Ovary (tissue), 9 donors: ENCODE data around the gene SNX21. TPM values are rescaled to one million over a fixed set of nuclear protein-coding genes. Genes with fewer than 3 reads are reported as not detected.
A peak's percentile ranks its signal among the peaks of the same experiment; 100 is the strongest.

Source experiments
- DNase-seq, 5 donors: peaks; one replicate each; pipeline ENCODE4 v3.0.0-alpha.2; 2019 to 2020
- H3K27ac ChIP-seq, 2 donors: fragments of 200-600 bp; one replicate each; pipeline versions ENCODE4 v1.5.1 to v1.8.0; 2019 to 2022
- H3K27me3 ChIP-seq: fragments of 200-600 bp; one replicate; pipeline ENCODE4 v1.8.0; 2022
- H3K36me3 ChIP-seq: fragments of 200-600 bp; sonication (generic); one replicate; pipeline ENCODE4 v1.5.1; 2019
- H3K4me1 ChIP-seq: one replicate; pipeline ENCODE4 v1.8.1; 2013; ENCODE audit warnings: mild to moderate bottlenecking, moderate library complexity; ENCODE audit not compliant: insufficient read depth
- H3K4me3 ChIP-seq: fragments of 200-600 bp; sonication (generic); one replicate; pipeline ENCODE4 v1.5.1; 2017
- H3K9me3 ChIP-seq, 2 donors: fragments of 200-600 bp in 1 of 2; sonication (generic) in 1 of 2; one replicate each; pipeline versions ENCODE4 v1.5.1 to v1.8.1; 2013 to 2019; ENCODE audit warnings: mild to moderate bottlenecking in 1 of 2, moderate library complexity in 1 of 2
- EP300 ChIP-seq: sonication (generic); formaldehyde crosslinking; IDR thresholded peaks from one replicate; pipeline ENCODE4 v1.6.1; 2017; ENCODE audit warnings: antibody characterized with exemption
- POLR2A ChIP-seq: fragments of 450-650 bp; IDR thresholded peaks from one replicate; pipeline ENCODE4 v1.6.1; 2017; ENCODE audit warnings: antibody characterized with exemption, mild to moderate bottlenecking, moderate library complexity
- WGBS, 3 donors: extraction: QIAGEN DNeasy Blood & Tissue Kit in 1 of 3; methylation state at CpG; one replicate each; pipeline versions ENCODE4 v1.1.5 to v1.1.7; 2013 to 2017; 5-methylcytosine and 5-hydroxymethylcytosine counted together
- intact Hi-C, 4 donors: fragments of 100-400 bp; cut with DNase I; formaldehyde crosslinking; loops; one replicate each; pipeline versions ENCODE4 v1.11.0 to v1.15.1; 2022 to 2023
- polyA plus RNA-seq, 2 donors: library from polyadenylated mRNA; stranded (reverse); fragments of 200-250 nt in 1 of 2; fragments of 350-450 nt in 1 of 2; fragmentation: Illumina TruSeq in 1 of 2; extraction: RNeasy Lipid Tissue Mini Kit (QIAGEN cat#74804) in 1 of 2; gene quantifications; one replicate each; pipeline ENCODE4 v1.2.3, GENCODE V29; 2013 to 2014
- total RNA-seq, 7 donors: library from RNA; depleted of rRNA in 2 of 7; stranded (reverse); fragments of >200 nt in 2 of 7; fragmentation: NEBNext Ultra II Directional in 3 of 7; extraction: Animal tissue kit (Norgen Biotek cat#: 25700) in 3 of 7; gene quantifications; one replicate each; pipeline versions ENCODE4 v1.1.0 to v1.2.4, GENCODE V29; 2016 to 2023
- TF ChIP-seq, protein P1 (sequence below), 3 donors: fragments of 450-650 bp in 2 of 3; fragments of 200-600 bp in 1 of 3; IDR thresholded peaks; one replicate each; pipeline versions ENCODE4 v1.5.1 to v1.8.0; 2016 to 2022; ENCODE audit warnings: antibody characterized with exemption in 3 of 3, mild to moderate bottlenecking in 1 of 3
- donor health status: DM: no; HTN: no; CAD: no; lungs with moderate emphysema.
- donor health status: DM: no; HTN: no; CAD: no.
- donor health status: Bipolar disorder and iron deficiency.
- donor health status: DM: yes; HTN: yes; CAD: no.
- donor health status: DM: no; HTN: no; CAD: no.
- donor health status: DM: yes; HTN: yes; CAD: no.

SNX21 gene
- total and polyA plus RNA-seq, 9 donors, result 18.2 to 90.1 (median 68.9) TPM

- no peaks in the 10 kb centered on the region for H3K9me3 ChIP-seq
- intact Hi-C loops, result no loop called here
- no peak overlapping the region for H3K27ac ChIP-seq
- H3K4me1 ChIP-seq, result peaks cover 2% of the 10 kb centered on the region
- TF ChIP-seq EP300 (no peak), POLR2A (no peak)
- TF ChIP-seq, protein P1, sequence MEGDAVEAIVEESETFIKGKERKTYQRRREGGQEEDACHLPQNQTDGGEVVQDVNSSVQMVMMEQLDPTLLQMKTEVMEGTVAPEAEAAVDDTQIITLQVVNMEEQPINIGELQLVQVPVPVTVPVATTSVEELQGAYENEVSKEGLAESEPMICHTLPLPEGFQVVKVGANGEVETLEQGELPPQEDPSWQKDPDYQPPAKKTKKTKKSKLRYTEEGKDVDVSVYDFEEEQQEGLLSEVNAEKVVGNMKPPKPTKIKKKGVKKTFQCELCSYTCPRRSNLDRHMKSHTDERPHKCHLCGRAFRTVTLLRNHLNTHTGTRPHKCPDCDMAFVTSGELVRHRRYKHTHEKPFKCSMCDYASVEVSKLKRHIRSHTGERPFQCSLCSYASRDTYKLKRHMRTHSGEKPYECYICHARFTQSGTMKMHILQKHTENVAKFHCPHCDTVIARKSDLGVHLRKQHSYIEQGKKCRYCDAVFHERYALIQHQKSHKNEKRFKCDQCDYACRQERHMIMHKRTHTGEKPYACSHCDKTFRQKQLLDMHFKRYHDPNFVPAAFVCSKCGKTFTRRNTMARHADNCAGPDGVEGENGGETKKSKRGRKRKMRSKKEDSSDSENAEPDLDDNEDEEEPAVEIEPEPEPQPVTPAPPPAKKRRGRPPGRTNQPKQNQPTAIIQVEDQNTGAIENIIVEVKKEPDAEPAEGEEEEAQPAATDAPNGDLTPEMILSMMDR (IDR thresholded peaks at IDR 0.05), result no peak
- DNase-seq, result no peak
- 85 to 88% (median 87%) methylated on average over 8 of the region's 8 CpGs for WGBS, 3 donors
- no peak overlapping the region for H3K4me3 ChIP-seq
- H3K27me3 ChIP-seq, result no peaks in the 10 kb centered on the region
- no peaks in the 10 kb centered on the region for H3K36me3 ChIP-seq
Observed at GRCh38 chr20:45810191-45810970, 23.2 kb upstream of the SNX21 start.

GRCh38 chr20:45812157-45813005 lies 21.2 kb upstream of the SNX21 start, which contains the start of gene UBE2C:
Gene UBE2C (plus strand): TSS chr20:45812644. CDS start chr20:45812696, 52 bp downstream.
- DNase-seq, result peak; percentile 95 to 98 (median 97)
- H3K4me1 ChIP-seq, result peaks cover 2% of the 10 kb centered on the region
- intact Hi-C loops, result no loop called here
- H3K27me3 ChIP-seq, result no peaks in the 10 kb centered on the region
- TF ChIP-seq, protein P1 (IDR thresholded peaks at IDR 0.05), result no peak
- TF ChIP-seq POLR2A (no peak), EP300 (no peak)
- 1% methylated on average over 59 to 65 of the region's 65 CpGs for WGBS, 3 donors
- peak within 1 kb of the TSS; percentile 47 for H3K4me3 ChIP-seq
- peak within 1 kb of the TSS in 1 of 2 donors; percentile 39 for H3K27ac ChIP-seq
- H3K9me3 ChIP-seq, result no peaks in the 10 kb centered on the region
- H3K36me3 ChIP-seq, result no peaks in the 10 kb centered on the region

GRCh38 chr20:45813006-45813340 lies 20.6 kb upstream of the SNX21 start:
- no peaks in the 10 kb centered on the region for H3K9me3 ChIP-seq
- intact Hi-C loops, result no loop called here
- no peak for DNase-seq
- 3 to 5% (median 3%) methylated on average over 11 of the region's 11 CpGs for WGBS, 3 donors
- no peak overlapping the region for H3K27ac ChIP-seq
- no peaks in the 10 kb centered on the region for H3K27me3 ChIP-seq
- TF ChIP-seq EP300 (no peak), POLR2A (no peak)
- TF ChIP-seq, protein P1 (IDR thresholded peaks at IDR 0.05), result no peak
- H3K36me3 ChIP-seq, result no peaks in the 10 kb centered on the region
- H3K4me3 ChIP-seq, result peak overlapping the region; percentile 47
- peaks cover 4% of the 10 kb centered on the region for H3K4me1 ChIP-seq

DNA sequence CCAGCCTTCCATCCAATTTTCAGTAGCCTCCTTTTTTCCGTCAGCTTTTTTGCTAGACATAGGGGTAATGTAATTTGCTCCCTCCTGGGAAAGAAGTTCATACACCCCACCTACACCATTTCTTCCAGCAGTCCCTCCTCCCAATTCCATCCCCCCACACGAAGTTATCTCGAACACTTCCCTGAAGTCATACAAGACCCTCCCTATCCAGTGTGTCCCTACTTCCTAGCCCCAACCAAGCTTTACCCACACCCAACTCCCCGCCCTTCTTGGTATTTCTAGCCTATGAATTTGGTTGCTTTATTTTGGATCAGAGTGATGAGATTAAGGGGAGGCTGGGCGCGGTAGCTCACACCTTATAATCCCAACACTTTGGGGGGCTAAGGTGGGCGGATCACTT lies 20.1 kb upstream of the SNX21 start:
- Histone ChIP-seq H3K4me3 (no peak overlapping the region), H3K27ac (no peak overlapping the region), H3K36me3 (no peaks in the 10 kb centered on the region), H3K9me3 (no peaks in the 10 kb centered on the region), H3K27me3 (no peaks in the 10 kb centered on the region), H3K4me1 (peaks cover 5% of the 10 kb centered on the region)
- DNase-seq, result peak in 1 of 5 donors; percentile 2
- WGBS, 3 donors, result 53 to 57% (median 54%) methylated on average over 7 of the region's 7 CpGs
- intact Hi-C loops, result no loop called here
- TF ChIP-seq, protein P1 (IDR thresholded peaks at IDR 0.05), result no peak
- TF ChIP-seq POLR2A, result no peak
- TF ChIP-seq EP300, result no peak
